HepG2 (cell line): ENCODE results near the gene TRPT1. TPM values are rescaled to one million over a fixed set of nuclear protein-coding genes. Genes with fewer than 3 reads are reported as not detected.

Experiments used
- CAMTA2 ChIP-seq: sonication (generic); formaldehyde crosslinking; IDR thresholded peaks from 2 replicates; pipeline ENCODE4 v1.4.0; 2020; ENCODE audit warnings: mild to moderate bottlenecking, missing genetic modification reagents, borderline replicate concordance
- HNRNPLL ChIP-seq: fragments of 200-400 bp; formaldehyde crosslinking; IDR thresholded peaks from 2 replicates; pipeline ENCODE4 v1.6.1; 2017; ENCODE audit warnings: mild to moderate bottlenecking, low read depth, low read length; ENCODE audit not compliant: poor library complexity, severe bottlenecking
- HOXD1 ChIP-seq: sonication (generic); formaldehyde crosslinking; IDR thresholded peaks from 2 replicates; pipeline ENCODE4 v1.5.0; 2020; ENCODE audit warnings: missing genetic modification reagents
- KLF15 ChIP-seq: sonication (generic); formaldehyde crosslinking; IDR thresholded peaks from 2 replicates; pipeline ENCODE4 v1.8.1; 2023; ENCODE audit warnings: borderline replicate concordance, mild to moderate bottlenecking, inconsistent platforms, missing genetic modification reagents, mixed read lengths
- MEIS2 ChIP-seq: sonication (generic); formaldehyde crosslinking; IDR thresholded peaks from 2 replicates; pipeline ENCODE4 v1.9.0; 2021; ENCODE audit warnings: mild to moderate bottlenecking, missing genetic modification reagents
- NFIB ChIP-seq: sonication (generic); formaldehyde crosslinking; IDR thresholded peaks from 2 replicates; pipeline ENCODE4 v1.9.0; 2021; ENCODE audit warnings: missing genetic modification reagents, mild to moderate bottlenecking, borderline replicate concordance
- ZNF256 ChIP-seq: sonication (generic); formaldehyde crosslinking; conservative IDR thresholded peaks from 2 replicates; pipeline ENCODE4 v1.4.0; 2020; ENCODE audit warnings: missing genetic modification reagents
- ZNF761 ChIP-seq: sonication (generic); formaldehyde crosslinking; conservative IDR thresholded peaks from 2 replicates; pipeline ENCODE4 v1.4.0; 2020; ENCODE audit warnings: mild to moderate bottlenecking, missing genetic modification reagents
- ZNF782 ChIP-seq: sonication (generic); formaldehyde crosslinking; IDR thresholded peaks from 2 replicates; pipeline ENCODE4 v1.4.0; 2020; ENCODE audit warnings: missing genetic modification reagents, mild to moderate bottlenecking, borderline replicate concordance
- ZNF841 ChIP-seq: sonication (generic); formaldehyde crosslinking; IDR thresholded peaks from 2 replicates; pipeline ENCODE4 v1.8.1; 2023; ENCODE audit warnings: missing genetic modification reagents, borderline replicate concordance
- polyA plus RNA-seq, 8 experiments: library from polyadenylated mRNA; depleted of rRNA in 3 of 8; stranded (reverse) in 7 of 8; unstranded in 1 of 8; fragments of >200 nt; fragmentation: Illumina TruSeq in 4 of 8; extraction: Trizol in 4 of 8; gene quantifications; 2 replicates each; pipeline versions ENCODE4 v1.2.1 to v1.2.3, GENCODE V29; 2011 to 2016; ENCODE audit warnings: low read depth in 4 of 8, missing spikeins in 1 of 8, mixed read lengths in 1 of 8; ENCODE audit not compliant: insufficient read depth in 1 of 8
- total RNA-seq, 5 experiments: library from RNA; depleted of rRNA; stranded (reverse); fragments of >200 nt; fragmentation: Illumina TruSeq; extraction: Trizol; gene quantifications; 2 replicates each; pipeline ENCODE4 v1.2.3, GENCODE V29; 2016; ENCODE audit warnings: low read depth in 1 of 5
- TF ChIP-seq, protein P1 (sequence below): sonication (generic); formaldehyde crosslinking; conservative IDR thresholded peaks from 2 replicates; pipeline ENCODE4 v1.4.0; 2020; ENCODE audit warnings: missing genetic modification reagents
- TF ChIP-seq, protein P2 (sequence below): sonication (generic); formaldehyde crosslinking; IDR thresholded peaks from 2 replicates; pipeline ENCODE4 v1.4.0; 2020; ENCODE audit warnings: low read depth, mild to moderate bottlenecking, missing genetic modification reagents
- TF ChIP-seq, protein P3 (sequence below): sonication (generic); formaldehyde crosslinking; IDR thresholded peaks from 2 replicates; pipeline ENCODE4 v1.9.0; 2021; ENCODE audit warnings: missing genetic modification reagents, mild to moderate bottlenecking, borderline replicate concordance
- TF ChIP-seq, protein P4 (sequence below): sonication (generic); formaldehyde crosslinking; IDR thresholded peaks from 2 replicates; pipeline ENCODE4 v1.5.0; 2020; ENCODE audit warnings: mild to moderate bottlenecking, missing genetic modification reagents, borderline replicate concordance
- TF ChIP-seq, protein P5 (sequence below): sonication (generic); formaldehyde crosslinking; IDR thresholded peaks from 2 replicates; pipeline ENCODE4 v1.5.1; 2020; ENCODE audit warnings: missing genetic modification reagents, mild to moderate bottlenecking, borderline replicate concordance

TRPT1 gene
- total and polyA plus RNA-seq, 2 of the 13 experiments (the other 11 are each of a cell fraction or from before 2014, with no cell fraction given) = 24.8 to 40.7 TPM

DNA sequence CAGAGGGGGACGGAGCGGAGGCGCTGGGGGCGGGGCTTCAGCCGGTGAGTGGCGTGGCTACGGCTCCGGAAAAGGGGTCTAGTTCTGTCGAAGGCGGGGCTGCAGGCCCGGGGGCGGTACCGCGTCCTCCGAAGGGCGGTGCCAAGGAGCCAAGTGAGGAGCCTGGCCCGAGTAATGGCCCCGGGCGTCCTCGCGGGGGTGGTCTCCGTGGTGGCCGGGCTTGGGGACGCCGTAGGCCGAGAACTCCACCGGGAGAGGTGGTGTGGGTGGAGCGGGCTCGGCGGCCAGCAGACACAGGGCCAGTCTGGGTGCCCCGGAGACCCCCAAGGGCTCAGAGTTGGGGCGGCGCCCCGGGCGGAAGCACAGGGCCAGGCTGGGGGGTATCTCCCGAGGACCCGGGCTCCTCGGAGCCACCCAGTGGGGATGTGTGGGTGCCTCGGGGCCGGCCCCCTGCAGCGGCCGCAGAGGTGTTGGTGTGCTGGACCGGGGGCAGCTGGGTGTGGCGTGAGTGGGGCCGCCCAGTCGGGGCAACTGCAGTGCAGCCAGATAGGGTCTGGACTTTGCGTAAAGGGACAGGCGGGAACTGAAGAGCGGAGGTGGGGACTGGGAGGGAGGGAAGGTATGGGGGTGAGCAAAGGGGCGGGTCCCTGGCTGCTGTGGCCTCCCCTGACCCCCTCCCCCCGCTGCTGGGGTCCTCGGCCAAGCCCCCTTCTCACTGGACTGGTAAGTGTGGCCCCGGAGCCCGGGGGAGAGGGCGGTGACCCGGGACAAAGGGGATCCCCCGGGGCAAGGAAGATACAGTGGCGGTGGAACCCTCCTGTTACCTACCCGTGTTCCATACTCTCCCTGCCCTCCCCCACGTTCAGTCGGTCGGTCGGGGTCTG lies 15.7 kb upstream of the TRPT1 start (continued):
- TF ChIP-seq MEIS2 (CRISPR knock-in tag) (no peak), ZNF761 (CRISPR knock-in tag) (no peak), ZNF256 (no peak), ZNF782 (CRISPR knock-in tag) (no peak), CAMTA2 (CRISPR knock-in tag) (no peak), NFIB (CRISPR knock-in tag) (no peak), HNRNPLL (peak; percentile 52), KLF15 (no peak), HOXD1 (CRISPR knock-in tag) (0 out of 2 replicates have a peak, but pooled peaks have one; percentile 55), ZNF841 (no peak)
- TF ChIP-seq, protein P1, sequence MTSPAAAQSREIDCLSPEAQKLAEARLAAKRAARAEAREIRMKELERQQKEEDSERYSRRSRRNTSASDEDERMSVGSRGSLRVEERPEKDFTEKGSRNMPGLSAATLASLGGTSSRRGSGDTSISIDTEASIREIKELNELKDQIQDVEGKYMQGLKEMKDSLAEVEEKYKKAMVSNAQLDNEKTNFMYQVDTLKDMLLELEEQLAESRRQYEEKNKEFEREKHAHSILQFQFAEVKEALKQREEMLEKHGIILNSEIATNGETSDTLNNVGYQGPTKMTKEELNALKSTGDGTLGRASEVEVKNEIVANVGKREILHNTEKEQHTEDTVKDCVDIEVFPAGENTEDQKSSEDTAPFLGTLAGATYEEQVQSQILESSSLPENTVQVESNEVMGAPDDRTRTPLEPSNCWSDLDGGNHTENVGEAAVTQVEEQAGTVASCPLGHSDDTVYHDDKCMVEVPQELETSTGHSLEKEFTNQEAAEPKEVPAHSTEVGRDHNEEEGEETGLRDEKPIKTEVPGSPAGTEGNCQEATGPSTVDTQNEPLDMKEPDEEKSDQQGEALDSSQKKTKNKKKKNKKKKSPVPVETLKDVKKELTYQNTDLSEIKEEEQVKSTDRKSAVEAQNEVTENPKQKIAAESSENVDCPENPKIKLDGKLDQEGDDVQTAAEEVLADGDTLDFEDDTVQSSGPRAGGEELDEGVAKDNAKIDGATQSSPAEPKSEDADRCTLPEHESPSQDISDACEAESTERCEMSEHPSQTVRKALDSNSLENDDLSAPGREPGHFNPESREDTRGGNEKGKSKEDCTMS (CRISPR knock-in tag) = no peak
- TF ChIP-seq, protein P2, sequence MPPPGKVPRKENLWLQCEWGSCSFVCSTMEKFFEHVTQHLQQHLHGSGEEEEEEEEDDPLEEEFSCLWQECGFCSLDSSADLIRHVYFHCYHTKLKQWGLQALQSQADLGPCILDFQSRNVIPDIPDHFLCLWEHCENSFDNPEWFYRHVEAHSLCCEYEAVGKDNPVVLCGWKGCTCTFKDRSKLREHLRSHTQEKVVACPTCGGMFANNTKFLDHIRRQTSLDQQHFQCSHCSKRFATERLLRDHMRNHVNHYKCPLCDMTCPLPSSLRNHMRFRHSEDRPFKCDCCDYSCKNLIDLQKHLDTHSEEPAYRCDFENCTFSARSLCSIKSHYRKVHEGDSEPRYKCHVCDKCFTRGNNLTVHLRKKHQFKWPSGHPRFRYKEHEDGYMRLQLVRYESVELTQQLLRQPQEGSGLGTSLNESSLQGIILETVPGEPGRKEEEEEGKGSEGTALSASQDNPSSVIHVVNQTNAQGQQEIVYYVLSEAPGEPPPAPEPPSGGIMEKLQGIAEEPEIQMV (CRISPR knock-in tag) = no peak; the same call in 1 of the 2 replicates
- TF ChIP-seq, protein P3, sequence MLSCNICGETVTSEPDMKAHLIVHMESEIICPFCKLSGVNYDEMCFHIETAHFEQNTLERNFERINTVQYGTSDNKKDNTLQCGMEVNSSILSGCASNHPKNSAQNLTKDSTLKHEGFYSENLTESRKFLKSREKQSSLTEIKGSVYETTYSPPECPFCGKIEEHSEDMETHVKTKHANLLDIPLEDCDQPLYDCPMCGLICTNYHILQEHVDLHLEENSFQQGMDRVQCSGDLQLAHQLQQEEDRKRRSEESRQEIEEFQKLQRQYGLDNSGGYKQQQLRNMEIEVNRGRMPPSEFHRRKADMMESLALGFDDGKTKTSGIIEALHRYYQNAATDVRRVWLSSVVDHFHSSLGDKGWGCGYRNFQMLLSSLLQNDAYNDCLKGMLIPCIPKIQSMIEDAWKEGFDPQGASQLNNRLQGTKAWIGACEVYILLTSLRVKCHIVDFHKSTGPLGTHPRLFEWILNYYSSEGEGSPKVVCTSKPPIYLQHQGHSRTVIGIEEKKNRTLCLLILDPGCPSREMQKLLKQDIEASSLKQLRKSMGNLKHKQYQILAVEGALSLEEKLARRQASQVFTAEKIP (CRISPR knock-in tag) = no peak
- TF ChIP-seq, protein P4, sequence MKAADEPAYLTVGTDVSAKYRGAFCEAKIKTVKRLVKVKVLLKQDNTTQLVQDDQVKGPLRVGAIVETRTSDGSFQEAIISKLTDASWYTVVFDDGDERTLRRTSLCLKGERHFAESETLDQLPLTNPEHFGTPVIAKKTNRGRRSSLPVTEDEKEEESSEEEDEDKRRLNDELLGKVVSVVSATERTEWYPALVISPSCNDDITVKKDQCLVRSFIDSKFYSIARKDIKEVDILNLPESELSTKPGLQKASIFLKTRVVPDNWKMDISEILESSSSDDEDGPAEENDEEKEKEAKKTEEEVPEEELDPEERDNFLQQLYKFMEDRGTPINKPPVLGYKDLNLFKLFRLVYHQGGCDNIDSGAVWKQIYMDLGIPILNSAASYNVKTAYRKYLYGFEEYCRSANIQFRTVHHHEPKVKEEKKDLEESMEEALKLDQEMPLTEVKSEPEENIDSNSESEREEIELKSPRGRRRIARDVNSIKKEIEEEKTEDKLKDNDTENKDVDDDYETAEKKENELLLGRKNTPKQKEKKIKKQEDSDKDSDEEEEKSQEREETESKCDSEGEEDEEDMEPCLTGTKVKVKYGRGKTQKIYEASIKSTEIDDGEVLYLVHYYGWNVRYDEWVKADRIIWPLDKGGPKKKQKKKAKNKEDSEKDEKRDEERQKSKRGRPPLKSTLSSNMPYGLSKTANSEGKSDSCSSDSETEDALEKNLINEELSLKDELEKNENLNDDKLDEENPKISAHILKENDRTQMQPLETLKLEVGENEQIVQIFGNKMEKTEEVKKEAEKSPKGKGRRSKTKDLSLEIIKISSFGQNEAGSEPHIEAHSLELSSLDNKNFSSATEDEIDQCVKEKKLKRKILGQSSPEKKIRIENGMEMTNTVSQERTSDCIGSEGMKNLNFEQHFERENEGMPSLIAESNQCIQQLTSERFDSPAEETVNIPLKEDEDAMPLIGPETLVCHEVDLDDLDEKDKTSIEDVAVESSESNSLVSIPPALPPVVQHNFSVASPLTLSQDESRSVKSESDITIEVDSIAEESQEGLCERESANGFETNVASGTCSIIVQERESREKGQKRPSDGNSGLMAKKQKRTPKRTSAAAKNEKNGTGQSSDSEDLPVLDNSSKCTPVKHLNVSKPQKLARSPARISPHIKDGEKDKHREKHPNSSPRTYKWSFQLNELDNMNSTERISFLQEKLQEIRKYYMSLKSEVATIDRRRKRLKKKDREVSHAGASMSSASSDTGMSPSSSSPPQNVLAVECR (CRISPR knock-in tag) = peak; percentile 50
- TF ChIP-seq, protein P5, sequence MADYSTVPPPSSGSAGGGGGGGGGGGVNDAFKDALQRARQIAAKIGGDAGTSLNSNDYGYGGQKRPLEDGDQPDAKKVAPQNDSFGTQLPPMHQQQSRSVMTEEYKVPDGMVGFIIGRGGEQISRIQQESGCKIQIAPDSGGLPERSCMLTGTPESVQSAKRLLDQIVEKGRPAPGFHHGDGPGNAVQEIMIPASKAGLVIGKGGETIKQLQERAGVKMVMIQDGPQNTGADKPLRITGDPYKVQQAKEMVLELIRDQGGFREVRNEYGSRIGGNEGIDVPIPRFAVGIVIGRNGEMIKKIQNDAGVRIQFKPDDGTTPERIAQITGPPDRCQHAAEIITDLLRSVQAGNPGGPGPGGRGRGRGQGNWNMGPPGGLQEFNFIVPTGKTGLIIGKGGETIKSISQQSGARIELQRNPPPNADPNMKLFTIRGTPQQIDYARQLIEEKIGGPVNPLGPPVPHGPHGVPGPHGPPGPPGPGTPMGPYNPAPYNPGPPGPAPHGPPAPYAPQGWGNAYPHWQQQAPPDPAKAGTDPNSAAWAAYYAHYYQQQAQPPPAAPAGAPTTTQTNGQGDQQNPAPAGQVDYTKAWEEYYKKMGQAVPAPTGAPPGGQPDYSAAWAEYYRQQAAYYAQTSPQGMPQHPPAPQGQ (CRISPR knock-in tag) = no peak
